ENCODE data around the gene VEPH1. TPM values are rescaled to one million over a fixed set of nuclear protein-coding genes. Genes with fewer than 3 reads are reported as not detected.

The VEPH1 gene
- polyA plus RNA-seq, 3 donors from 2014 or later, result 0.94 TPM; not detected in 2

DNA sequence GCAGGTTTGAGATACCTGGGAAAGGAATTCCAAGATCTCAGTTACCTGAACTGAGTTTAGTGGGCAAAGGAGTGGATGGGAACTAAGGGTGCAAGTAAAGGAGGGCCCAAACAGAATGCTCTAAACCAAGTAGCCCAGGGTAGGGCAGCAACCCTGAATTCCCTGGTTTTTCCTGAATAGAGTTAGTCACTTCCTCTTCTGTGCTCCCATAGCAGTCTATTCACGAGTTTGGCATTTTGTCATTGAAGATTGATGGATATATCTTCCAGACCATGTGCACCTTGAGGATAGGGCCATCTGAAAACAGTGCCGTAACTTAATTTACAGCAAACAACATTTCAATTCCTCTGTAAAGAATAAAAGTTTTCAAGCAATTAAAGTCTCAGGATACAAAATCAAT lies 85.1 kb downstream of the VEPH1 start:
- Mint-ChIP-seq H3K9me3 (peaks cover 2 to 10% (median 5%) of the 10 kb centered on the region in 6 donors), H3K27ac (no peak overlapping the region), H3K27me3 (ENCODE audit: low read depth in 3 of 3) (peaks cover 1 to 3% (median 2%) of the 10 kb centered on the region in 3 donors), H3K4me1 (no peaks in the 10 kb centered on the region), H3K36me3 (no peaks in the 10 kb centered on the region), H3K4me3 (no peak overlapping the region)
- DNase-seq, result no peak

DNA sequence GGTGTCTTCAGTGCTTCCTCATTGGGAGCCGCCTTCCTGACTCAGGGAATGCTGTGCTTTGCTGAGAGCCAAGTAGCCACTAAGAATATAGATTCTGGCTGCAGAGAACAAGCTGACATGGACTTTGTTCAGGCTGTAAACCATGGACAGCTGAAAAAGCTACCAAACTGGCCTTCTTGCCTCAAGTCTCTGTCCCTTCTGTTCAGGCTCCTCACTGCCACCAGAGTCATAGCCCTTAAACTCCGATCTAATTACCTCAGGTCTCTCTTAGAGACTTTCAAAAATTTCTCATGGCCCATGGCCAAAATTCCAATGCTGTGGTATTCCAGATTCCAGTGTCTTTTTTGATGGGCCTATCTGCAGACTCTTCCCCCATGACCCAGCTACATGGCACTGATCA lies 86.0 kb downstream of the VEPH1 start:
- Mint-ChIP-seq H3K27me3 (ENCODE audit: low read depth in 3 of 3) (peaks cover 1 to 3% (median 2%) of the 10 kb centered on the region in 3 donors), H3K4me1 (no peaks in the 10 kb centered on the region), H3K36me3 (no peaks in the 10 kb centered on the region), H3K9me3 (peaks cover 2 to 9% (median 5%) of the 10 kb centered on the region in 6 donors), H3K27ac (no peak overlapping the region), H3K4me3 (no peak overlapping the region)
- no peak for DNase-seq

DNA sequence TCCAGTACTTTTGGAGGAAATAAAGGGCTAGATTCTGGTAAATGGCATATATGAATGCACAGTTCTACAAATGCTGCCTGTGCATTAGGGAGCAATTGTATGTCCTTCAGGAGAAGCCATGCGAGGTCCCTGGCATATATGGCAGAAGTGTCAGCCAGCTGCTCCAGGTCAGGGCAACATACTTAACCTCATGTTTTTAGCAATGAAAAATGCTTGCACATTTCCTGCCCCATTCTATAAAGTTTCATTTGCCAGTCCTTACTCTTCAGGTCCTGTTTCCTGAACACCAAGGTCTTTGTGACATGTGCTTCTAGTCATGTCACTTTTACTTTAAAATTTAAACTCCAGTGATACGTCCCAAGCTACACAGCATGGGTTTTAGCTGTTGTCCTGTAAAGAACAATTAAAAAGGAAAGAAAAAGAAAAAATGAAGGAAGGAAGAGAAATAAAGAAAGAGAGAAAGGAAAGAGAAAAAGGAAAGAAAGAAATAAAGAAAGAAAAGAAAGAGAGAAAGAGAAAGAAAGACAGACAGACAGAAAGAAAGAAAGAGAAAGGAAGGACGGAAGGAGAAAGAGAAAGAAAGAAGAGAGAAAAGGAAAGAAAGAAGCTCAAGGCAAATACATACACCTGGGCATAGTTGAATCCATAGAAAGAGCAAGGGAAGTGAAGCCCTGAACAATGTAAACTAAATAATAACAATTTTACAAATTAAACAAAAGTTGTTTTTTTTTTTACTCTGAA lies 86.7 kb downstream of the VEPH1 start:
- H3K4me3 Mint-ChIP-seq, result no peak overlapping the region
- H3K27me3 Mint-ChIP-seq (ENCODE audit: low read depth in 3 of 3), result peaks cover 0 to 3% (median 1%) of the 10 kb centered on the region in 3 donors

DNA sequence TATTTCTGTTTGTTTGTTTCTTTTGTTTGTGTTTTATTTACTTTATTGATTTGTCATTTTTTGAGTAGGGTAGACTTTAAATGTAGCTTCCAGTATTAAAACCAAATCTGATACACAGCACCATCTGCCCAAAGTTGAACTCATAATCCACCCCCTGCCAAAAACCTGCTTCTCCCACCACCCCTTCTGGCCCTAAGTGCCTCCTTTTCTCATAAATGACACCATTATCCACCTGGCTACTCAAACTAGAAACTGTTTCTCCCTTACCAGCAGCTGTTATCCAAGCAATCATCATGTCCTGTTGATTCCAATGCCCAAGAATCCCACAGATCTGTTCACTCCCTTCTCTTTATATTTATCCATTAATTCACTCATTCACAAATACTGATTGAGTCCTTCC lies 88.4 kb downstream of the VEPH1 start:
- H3K27me3 Mint-ChIP-seq (ENCODE audit: low read depth in 3 of 3), result peaks cover 0 to 3% (median 3%) of the 10 kb centered on the region in 3 donors
- no peak overlapping the region for H3K4me3 Mint-ChIP-seq
- H3K9me3 Mint-ChIP-seq, result peaks cover 2 to 20% (median 5%) of the 10 kb centered on the region in 6 donors

More for the DNA sequence above, 86.7 kb downstream of the VEPH1 start:
- Mint-ChIP-seq H3K4me1 (no peaks in the 10 kb centered on the region), H3K36me3 (no peaks in the 10 kb centered on the region), H3K27ac (no peak overlapping the region), H3K9me3 (peaks cover 2 to 13% (median 5%) of the 10 kb centered on the region in 6 donors)
- DNase-seq, result no peak

DNA sequence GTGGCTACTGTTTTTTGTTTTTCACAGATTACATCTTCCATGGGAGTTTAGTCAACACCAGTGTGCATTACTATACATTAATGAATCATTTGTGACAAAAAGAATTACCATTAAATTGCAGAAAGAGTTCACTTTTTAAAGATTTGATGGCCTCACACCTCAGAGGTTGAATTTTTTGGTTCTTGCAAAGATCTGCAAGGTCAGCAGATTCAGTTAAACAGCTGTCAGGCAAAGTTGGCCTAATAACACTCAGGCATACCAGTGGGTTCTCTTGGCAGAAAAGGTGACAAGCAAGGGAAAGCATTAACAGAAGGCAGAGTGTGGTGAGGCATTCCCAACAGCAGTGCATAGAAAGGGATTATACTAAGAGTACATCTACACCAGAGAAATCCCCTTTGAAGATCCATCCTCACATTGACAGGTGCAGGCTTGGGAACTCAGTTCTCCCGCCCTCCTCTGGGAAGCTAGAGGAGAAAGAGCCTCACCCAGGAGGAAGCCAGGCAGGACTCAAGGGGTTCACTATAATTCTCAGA lies 90.8 kb downstream of the VEPH1 start:
- H3K9me3 Mint-ChIP-seq, result peaks cover 1 to 20% (median 4%) of the 10 kb centered on the region in 6 donors
- H3K4me3 Mint-ChIP-seq, result no peak overlapping the region
- H3K27ac Mint-ChIP-seq, result no peak overlapping the region
- peaks cover 0 to 3% (median 2%) of the 10 kb centered on the region in 3 donors for H3K27me3 Mint-ChIP-seq (ENCODE audit: low read depth in 3 of 3)
- no peak for DNase-seq
- H3K4me1 Mint-ChIP-seq, result no peaks in the 10 kb centered on the region
- no peaks in the 10 kb centered on the region for H3K36me3 Mint-ChIP-seq

More for the DNA sequence above, 88.4 kb downstream of the VEPH1 start:
- H3K4me1 Mint-ChIP-seq, result no peaks in the 10 kb centered on the region
- no peak overlapping the region for H3K27ac Mint-ChIP-seq
- no peaks in the 10 kb centered on the region for H3K36me3 Mint-ChIP-seq
- DNase-seq, result no peak

DNA sequence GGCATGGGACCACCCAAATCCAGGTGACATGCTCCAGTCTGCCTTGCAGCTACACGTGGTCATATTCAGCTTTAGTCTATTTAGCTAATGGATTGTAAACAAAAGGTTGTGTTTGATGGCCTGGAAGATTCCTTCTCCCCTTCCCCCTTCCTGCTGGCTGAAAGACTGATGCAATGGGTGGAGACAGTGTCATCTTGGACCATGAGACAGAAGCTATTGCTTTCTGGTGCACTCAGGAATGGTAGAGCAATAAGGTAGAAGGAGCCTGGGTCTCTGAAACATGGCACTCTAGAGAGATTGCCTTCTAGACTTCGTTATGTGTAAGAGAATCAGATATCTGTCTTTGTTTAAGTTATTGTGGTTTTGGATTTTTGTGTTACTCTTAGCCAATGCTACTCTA lies 92.3 kb downstream of the VEPH1 start:
- no peaks in the 10 kb centered on the region for H3K4me1 Mint-ChIP-seq
- H3K9me3 Mint-ChIP-seq, result peaks cover 0 to 20% (median 3%) of the 10 kb centered on the region in 6 donors
- H3K4me3 Mint-ChIP-seq, result no peak overlapping the region
- H3K27ac Mint-ChIP-seq, result no peak overlapping the region
- no peaks in the 10 kb centered on the region for H3K36me3 Mint-ChIP-seq
- no peak for DNase-seq
- peaks cover 0 to 2% (median 0%) of the 10 kb centered on the region in 3 donors for H3K27me3 Mint-ChIP-seq (ENCODE audit: low read depth in 3 of 3)

DNA sequence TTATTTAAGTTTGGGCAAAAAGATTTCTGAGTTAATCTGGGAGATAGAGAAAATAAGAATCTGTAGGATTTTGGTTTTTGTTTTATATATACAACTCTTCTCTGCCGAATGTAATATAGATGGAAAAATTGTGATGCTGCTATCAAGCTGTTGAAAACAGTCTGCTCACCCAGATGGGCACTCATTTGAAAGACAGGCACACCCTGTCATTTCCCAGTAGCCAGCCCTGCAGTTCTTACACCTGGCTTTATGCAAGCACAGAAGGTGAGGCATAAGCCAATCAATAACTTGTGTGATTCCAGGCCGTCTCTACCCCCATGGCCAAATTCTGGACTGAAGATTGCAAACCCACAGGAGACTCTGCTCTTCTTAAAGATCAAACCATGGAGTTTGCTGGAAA lies 93.7 kb downstream of the VEPH1 start:
- Mint-ChIP-seq H3K36me3 (no peaks in the 10 kb centered on the region), H3K9me3 (peaks cover 0 to 15% (median 1%) of the 10 kb centered on the region in 6 donors), H3K4me1 (no peaks in the 10 kb centered on the region), H3K27ac (no peak overlapping the region), H3K27me3 (ENCODE audit: low read depth in 3 of 3) (peaks cover 0 to 2% (median 0%) of the 10 kb centered on the region in 3 donors), H3K4me3 (no peak overlapping the region)
- DNase-seq, result no peak

DNA sequence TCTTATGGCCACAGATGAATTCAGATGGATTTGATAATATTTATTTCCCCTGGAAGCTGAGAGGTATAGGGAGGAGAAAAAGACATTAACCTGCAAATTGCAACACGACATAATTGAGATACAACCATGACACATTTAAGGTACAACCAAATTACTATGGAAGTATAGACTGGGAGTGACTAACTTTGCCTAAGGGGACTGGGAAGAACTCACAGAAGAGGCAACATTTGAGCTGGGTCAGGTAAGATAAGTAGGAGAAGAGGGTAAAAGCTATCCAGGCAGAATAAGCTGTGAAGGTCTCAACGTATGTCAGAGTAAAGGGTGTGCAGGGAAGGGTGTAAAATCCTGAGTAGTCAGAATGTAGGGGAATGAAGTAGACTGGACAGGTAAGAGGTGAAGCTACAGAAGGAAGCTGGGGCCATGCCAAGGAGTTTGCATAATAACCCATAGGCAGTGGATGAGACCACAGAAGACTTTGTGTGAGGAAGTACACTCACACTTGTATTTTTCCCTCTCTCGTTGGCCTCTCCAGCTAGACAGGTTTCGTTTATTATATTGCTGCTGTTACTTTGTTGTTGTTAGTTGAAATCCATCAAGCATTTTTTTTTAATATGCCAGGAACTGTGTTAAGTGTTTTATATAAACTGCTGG lies 94.6 kb downstream of the VEPH1 start:
- H3K27ac Mint-ChIP-seq, result no peak overlapping the region
- H3K27me3 Mint-ChIP-seq (ENCODE audit: low read depth in 3 of 3), result peaks cover 0 to 2% (median 0%) of the 10 kb centered on the region in 3 donors
- H3K9me3 Mint-ChIP-seq, result peaks cover 0 to 15% (median 2%) of the 10 kb centered on the region in 6 donors
- H3K4me1 Mint-ChIP-seq, result no peaks in the 10 kb centered on the region
- no peak for DNase-seq
- no peaks in the 10 kb centered on the region for H3K36me3 Mint-ChIP-seq
- no peak overlapping the region for H3K4me3 Mint-ChIP-seq

DNA sequence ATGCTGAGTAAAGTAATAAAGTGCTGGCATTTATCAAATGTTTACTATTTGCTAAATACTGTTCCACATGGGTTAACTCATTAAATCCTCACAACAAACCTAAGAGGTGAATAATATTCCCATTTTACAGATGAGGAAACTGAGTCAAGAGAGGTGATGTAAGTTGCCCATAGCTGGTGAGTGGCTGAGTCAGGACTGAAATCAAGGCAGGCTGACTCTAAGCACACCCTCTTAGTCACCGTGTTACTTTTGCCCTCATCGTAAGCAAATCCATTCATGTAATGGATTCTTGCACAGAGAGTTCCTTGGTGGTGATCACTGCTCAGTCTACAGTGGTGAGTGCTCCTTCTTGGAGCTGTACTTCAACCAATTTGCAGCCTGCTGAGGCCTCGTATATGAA lies 95.4 kb downstream of the VEPH1 start:
- Mint-ChIP-seq H3K4me1 (no peaks in the 10 kb centered on the region), H3K27me3 (ENCODE audit: low read depth in 3 of 3) (peaks cover 0 to 2% (median 0%) of the 10 kb centered on the region in 3 donors), H3K4me3 (no peak overlapping the region), H3K36me3 (no peaks in the 10 kb centered on the region), H3K9me3 (peaks cover 0 to 15% (median 2%) of the 10 kb centered on the region in 6 donors), H3K27ac (no peak overlapping the region)
- no peak for DNase-seq

DNA sequence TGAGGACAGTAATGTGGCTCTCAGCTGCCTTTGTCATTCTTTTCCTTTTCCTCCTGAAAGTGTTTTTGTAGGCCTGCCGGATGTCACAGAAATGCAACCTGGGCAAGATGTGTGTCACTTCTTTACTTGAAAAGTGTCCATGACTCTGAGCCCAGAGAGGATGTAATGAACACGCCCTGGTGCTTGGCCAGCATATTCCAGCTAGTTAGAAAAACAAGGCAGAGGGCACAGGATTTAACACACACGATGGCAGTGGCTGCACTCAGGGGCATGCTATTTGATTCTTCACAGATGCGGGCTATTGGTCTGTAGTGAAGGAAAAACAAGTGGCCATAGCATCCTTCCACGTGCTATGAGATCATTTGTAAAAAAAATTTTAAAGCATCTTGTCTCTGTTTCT lies 96.8 kb downstream of the VEPH1 start:
- Mint-ChIP-seq H3K4me3 (no peak overlapping the region), H3K27me3 (ENCODE audit: low read depth in 3 of 3) (peaks cover 0 to 2% (median 0%) of the 10 kb centered on the region in 3 donors), H3K27ac (no peak overlapping the region), H3K9me3 (peaks cover 0 to 12% (median under 1%) of the 10 kb centered on the region in 6 donors), H3K4me1 (no peaks in the 10 kb centered on the region), H3K36me3 (no peaks in the 10 kb centered on the region)
- DNase-seq, result no peak

DNA sequence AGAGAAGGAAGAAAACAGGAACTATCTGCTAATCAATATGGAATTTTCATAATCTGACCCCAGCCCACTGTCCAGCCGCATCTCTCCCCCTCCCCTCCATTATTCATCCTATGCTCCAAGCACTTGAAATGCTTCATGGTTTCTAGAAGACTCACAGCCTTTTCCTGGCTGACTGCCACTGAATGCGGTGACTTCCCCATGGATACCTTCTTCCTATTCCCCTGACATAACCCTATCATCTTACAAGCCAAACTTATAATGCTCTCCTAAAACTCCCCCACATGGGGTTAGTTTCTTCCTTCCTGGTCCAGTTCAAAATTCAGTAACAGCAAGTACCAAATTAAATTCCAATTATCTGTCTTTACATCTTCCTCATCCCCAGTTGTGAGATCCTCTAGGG lies 97.8 kb downstream of the VEPH1 start:
- Mint-ChIP-seq H3K4me1 (no peaks in the 10 kb centered on the region), H3K9me3 (peaks cover 0 to 6% (median under 1%) of the 10 kb centered on the region in 6 donors), H3K36me3 (no peaks in the 10 kb centered on the region), H3K27me3 (ENCODE audit: low read depth in 3 of 3) (peaks cover 0 to 2% (median under 1%) of the 10 kb centered on the region in 3 donors), H3K27ac (no peak overlapping the region), H3K4me3 (no peak overlapping the region)
- DNase-seq, result no peak

DNA sequence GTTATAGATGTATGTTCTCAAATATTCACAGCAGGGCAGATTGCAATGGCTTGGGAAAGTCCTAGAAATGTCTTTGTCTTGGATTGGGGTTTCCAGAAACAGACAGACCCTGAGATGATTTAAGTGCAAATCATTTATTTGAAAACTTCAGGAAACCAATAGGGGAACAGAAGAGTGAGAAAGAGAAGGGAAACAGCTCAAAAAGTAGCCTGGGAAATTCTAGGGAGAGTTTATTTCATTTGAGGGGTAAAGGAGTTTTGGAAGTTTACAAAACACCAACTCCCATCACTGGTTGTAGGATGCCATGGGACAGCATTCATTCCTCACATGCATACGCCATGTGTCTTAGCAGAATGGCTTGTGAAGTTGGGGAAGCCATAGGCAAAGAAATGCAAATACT lies 98.8 kb downstream of the VEPH1 start:
- Mint-ChIP-seq H3K4me1 (no peaks in the 10 kb centered on the region), H3K4me3 (no peak overlapping the region), H3K27me3 (ENCODE audit: low read depth in 3 of 3) (peaks cover 0 to 2% (median 0%) of the 10 kb centered on the region in 3 donors), H3K36me3 (no peaks in the 10 kb centered on the region), H3K27ac (no peak overlapping the region), H3K9me3 (peaks cover 0 to 5% (median under 1%) of the 10 kb centered on the region in 6 donors)
- DNase-seq, result no peak

DNA sequence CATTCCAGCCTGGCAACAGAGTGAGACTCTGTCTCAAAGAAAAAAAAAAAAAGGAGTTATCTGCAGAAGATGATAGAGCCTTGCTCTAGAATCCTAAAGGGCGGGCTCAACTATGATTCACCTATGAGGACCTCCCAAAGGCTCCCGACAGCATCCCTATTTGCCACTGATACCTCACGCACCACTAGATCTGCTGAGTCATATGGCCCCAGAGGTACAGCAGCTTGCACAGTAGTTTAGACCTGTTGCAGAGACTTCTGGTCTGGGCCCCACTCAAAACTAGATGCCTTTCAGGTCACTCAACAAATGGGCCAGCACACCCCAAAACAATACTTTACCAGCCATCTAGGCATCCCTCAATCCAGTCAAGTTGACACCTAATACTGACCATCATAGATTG lies 104.6 kb downstream of the VEPH1 start:
- Mint-ChIP-seq H3K4me1 (no peaks in the 10 kb centered on the region), H3K36me3 (no peaks in the 10 kb centered on the region), H3K9me3 (peaks cover 0 to 8% (median 3%) of the 10 kb centered on the region in 6 donors), H3K4me3 (no peak overlapping the region), H3K27ac (no peak overlapping the region), H3K27me3 (ENCODE audit: low read depth in 3 of 3) (peaks cover 1 to 9% (median 4%) of the 10 kb centered on the region in 3 donors)
- DNase-seq, result no peak

DNA sequence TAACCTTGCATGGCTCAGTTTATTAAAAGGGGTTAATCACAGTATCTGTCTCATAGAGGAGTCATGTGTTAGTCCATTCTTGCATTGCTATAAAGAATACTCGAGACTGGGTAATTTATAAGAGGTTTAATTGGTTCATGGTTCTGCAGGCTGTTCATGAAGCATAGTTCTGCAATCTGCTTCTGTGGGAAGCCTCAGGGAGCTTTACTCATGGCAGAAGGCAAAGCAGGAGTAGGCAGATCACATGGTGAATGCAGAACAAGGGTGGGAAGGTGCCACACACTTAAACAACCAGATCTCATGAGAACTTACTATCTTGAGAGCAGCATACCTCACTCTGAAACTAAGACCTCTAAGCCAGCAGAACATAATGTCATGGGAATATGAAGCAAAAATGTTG lies 108.8 kb downstream of the VEPH1 start:
- Mint-ChIP-seq H3K27ac (no peak overlapping the region), H3K4me1 (no peaks in the 10 kb centered on the region), H3K36me3 (no peaks in the 10 kb centered on the region), H3K4me3 (no peak overlapping the region), H3K9me3 (peaks cover 0 to 8% (median 2%) of the 10 kb centered on the region in 6 donors), H3K27me3 (ENCODE audit: low read depth in 3 of 3) (peaks cover 1 to 6% (median 4%) of the 10 kb centered on the region in 3 donors)
- no peak for DNase-seq
